GM12801 (cell line): ENCODE data around the gene DRD4.

Experiments used
- TF ChIP-seq, protein P1 (sequence below): IDR thresholded peaks from one replicate; pipeline ENCODE4 v1.5.1; 2011; ENCODE audit warnings: control low read depth; ENCODE audit not compliant: insufficient read length; ENCODE audit errors: extremely low read depth

Gene DRD4

DNA sequence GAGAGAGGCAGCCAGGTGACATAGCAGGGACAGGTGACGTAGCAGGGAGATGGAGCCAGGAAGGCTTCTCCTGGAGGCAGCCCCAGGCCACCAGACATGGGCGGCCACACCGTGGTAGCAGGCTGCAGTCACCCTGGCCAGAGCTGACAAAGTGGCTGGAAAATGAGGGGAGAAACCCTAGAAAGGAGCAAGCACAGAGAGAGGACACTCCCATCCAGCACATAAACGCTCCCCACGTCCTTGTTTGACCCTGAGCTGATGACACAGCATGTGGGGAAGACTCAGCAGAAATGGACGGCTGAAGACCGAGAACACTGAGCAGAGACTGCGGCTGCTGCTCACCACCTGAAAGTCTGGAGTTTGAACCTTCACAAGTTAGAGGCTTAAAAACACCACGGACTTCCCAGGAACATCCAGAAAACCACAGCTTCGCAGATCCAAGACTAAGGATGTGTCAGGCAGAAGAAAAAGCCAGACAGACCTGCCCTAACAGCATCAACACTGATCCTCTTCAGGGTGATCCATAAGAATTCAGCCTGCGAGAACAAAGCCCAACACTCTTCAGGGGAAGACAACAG, 28.7 kb downstream of the DRD4 start:
- TF ChIP-seq, protein P1, sequence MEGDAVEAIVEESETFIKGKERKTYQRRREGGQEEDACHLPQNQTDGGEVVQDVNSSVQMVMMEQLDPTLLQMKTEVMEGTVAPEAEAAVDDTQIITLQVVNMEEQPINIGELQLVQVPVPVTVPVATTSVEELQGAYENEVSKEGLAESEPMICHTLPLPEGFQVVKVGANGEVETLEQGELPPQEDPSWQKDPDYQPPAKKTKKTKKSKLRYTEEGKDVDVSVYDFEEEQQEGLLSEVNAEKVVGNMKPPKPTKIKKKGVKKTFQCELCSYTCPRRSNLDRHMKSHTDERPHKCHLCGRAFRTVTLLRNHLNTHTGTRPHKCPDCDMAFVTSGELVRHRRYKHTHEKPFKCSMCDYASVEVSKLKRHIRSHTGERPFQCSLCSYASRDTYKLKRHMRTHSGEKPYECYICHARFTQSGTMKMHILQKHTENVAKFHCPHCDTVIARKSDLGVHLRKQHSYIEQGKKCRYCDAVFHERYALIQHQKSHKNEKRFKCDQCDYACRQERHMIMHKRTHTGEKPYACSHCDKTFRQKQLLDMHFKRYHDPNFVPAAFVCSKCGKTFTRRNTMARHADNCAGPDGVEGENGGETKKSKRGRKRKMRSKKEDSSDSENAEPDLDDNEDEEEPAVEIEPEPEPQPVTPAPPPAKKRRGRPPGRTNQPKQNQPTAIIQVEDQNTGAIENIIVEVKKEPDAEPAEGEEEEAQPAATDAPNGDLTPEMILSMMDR, result no peak

- TF ChIP-seq, protein P1, result no peak
Observed at GRCh38 chr11:673866-674265, 36.8 kb downstream of the DRD4 start.

DNA sequence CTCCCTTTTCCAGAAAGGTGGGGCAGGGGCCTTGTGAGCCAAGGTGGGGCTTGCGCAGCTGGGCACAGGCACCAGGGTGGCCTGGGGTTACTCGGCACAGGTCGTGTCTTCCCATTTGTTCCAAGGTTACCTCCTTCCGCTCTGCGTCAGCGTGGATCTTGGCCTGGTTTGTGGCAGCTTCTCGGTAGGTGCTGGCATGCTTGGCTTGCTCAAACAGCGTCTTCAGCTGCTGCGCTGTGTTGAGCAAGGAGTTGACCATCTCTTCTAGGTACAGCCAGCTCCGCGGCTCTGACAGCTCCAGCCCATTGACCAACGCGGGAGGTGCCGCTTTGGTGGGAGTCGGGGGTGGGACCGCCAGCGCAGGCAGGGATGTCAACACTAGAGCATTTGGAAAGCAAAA, 37.3 kb downstream of the DRD4 start:
- TF ChIP-seq, protein P1, result no peak

DNA sequence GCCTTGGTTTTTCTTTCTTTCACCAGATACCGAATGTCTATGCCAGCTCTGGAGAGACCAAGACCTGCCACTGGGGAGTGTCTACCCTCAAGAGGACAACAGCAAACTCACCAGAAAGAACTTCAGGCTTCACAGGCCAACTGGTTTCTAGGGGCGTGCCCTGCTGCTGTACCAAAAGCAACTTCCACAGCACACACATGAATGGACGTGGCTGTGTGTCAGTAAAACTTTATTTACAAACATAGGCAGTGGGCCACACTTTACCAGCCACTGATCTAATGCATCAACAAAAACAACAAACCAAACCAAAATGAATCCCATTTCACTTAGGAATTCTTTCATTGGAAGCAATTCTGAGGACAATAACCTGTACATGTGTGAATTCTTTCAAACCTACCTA, 41.2 kb downstream of the DRD4 start:
- TF ChIP-seq, protein P1, result no peak

GRCh38 chr11:679271-680207, 42.5 kb downstream of the DRD4 start:
- TF ChIP-seq, protein P1, result no peak

GRCh38 chr11:680476-680875, 43.4 kb downstream of the DRD4 start:
- TF ChIP-seq, protein P1, result no peak

DNA sequence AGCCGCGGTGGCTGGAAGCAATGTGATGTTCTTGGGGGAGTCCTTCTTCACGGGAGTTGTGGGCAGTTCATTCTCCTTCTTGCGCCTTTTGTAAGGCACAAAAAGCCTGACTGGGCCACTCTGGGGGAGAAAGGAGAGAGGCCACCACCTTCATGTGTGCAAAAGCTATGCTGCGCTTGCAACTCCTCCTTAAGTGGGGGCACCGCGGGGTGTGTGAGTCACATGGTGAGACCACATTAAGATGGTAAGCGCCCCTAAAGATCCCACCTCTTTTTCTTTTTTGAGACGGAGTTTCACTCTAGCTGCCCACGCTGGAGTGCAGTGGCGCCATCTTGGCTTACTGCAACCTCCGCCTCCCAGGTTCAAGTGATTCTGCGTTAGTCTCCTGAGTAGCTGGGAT, 43.9 kb downstream of the DRD4 start:
- TF ChIP-seq, protein P1, result no peak
